ENCODE results near the gene CTBP2.

The CTBP2 gene

DNA sequence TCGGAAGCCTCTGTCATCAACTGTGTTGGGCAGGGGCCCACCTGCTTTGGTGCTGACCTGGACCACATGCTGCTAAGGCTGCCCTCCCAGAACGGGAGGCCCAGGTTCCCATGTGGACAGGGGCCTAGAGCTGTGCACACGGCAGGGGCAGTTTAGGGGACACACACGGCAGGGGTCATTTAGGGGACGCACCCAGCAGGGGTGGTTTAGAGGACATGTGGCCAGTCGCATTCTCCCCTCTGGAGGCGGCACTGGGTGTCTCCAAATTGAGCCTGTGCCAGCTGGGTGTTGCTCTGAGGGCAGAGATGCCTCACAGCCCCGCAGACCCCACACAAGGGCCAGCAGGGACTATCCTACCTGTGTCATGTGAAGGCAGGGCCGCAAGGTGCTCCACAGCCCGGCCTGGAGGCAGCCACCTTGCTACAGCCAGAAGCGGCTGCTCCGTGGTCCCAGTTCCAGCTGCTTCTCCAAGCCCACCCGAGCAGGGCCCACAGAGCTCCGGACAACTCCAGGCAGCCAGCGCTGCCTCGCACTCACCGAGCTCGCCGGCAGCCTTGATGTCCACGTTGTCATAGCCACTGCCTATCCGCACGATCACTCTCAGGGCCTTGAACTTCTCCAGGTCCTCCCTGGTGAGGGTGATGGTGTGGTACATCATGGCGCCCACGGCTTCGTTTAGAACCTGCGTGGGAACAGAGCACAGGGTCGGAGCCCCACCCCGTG is 157.8 kb downstream of the CTBP2 start:
- Histone ChIP-seq H3K79me1 (ENCODE audit: low read length) (peaks cover 35% of the 10 kb centered on the region), H3K27me3 (ENCODE audit: insufficient read depth, low read length, poor library complexity) (no peaks in the 10 kb centered on the region), H3K27ac (ENCODE audit: low read depth, low read length) (no peak overlapping the region), H3K4me2 (ENCODE audit: low read length) (no peak overlapping the region), H2AK5ac (ENCODE audit: low read length) (no peak overlapping the region), H4K5ac (ENCODE audit: low read length) (no peak overlapping the region), H2BK15ac (replicated peaks; ENCODE audit: low read depth) (no peak overlapping the region), H3K56ac (ENCODE audit: low read length) (no peak overlapping the region), H3K18ac (ENCODE audit: low read length) (no peak overlapping the region), H2BK5ac (ENCODE audit: low read length) (no peak overlapping the region), H3K4me1 (ENCODE audit: control insufficient read depth, low read depth, low read length) (no peaks in the 10 kb centered on the region), H3K23ac (ENCODE audit: low read length) (no peak overlapping the region), H3K79me2 (ENCODE audit: control insufficient read depth, insufficient read depth, low read length) (peaks cover 33% of the 10 kb centered on the region), H2BK120ac (ENCODE audit: low read depth, low read length) (no peak overlapping the region), H4K8ac (ENCODE audit: low read depth, low read length) (no peak overlapping the region), H3K36me3 (ENCODE audit: control insufficient read depth, insufficient read depth, low read length) (peaks cover 12% of the 10 kb centered on the region), H3K4me3 (ENCODE audit: low read length) (no peak overlapping the region), H3K4ac (ENCODE audit: low read depth, low read length) (no peak overlapping the region), H3K9ac (ENCODE audit: low read length) (no peak overlapping the region)
- WGBS (ENCODE audit: extremely low coverage, insufficient coverage, low lambda C conversion rate): no CpG with 5 or more reads among the region's 28 CpGs
- DNase-seq: no peak

DNA sequence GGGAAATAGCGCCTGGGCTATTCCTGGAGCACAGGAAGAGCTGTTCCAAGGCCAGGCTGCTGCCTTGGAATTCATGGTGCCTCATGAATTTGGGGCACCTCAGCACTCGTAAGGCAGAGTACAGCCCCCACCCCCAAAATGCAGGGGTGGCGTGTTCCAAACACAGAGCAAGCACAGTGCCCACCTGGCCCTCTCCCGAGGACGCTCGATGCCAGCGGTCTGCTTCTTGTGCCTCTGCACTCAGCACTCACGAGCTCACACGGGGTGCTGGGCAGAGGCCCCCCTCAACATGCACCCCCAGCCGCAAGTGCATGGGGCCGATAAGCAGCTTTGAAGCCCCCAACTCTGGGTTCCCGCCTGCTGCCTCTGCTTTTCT is 158.3 kb downstream of the CTBP2 start:
- Histone ChIP-seq H2AK5ac (ENCODE audit: low read length) (no peak overlapping the region), H3K36me3 (ENCODE audit: control insufficient read depth, insufficient read depth, low read length) (peaks cover 13% of the 10 kb centered on the region), H3K79me1 (ENCODE audit: low read length) (peaks cover 31% of the 10 kb centered on the region), H3K79me2 (ENCODE audit: control insufficient read depth, insufficient read depth, low read length) (peaks cover 27% of the 10 kb centered on the region), H2BK120ac (ENCODE audit: low read depth, low read length) (no peak overlapping the region), H3K4me2 (ENCODE audit: low read length) (no peak overlapping the region), H4K8ac (ENCODE audit: low read depth, low read length) (no peak overlapping the region), H4K5ac (ENCODE audit: low read length) (no peak overlapping the region), H3K23ac (ENCODE audit: low read length) (no peak overlapping the region), H2BK5ac (ENCODE audit: low read length) (no peak overlapping the region), H3K27me3 (ENCODE audit: insufficient read depth, low read length, poor library complexity) (no peaks in the 10 kb centered on the region), H3K9ac (ENCODE audit: low read length) (no peak overlapping the region), H3K4me3 (ENCODE audit: low read length) (no peak overlapping the region), H3K4me1 (ENCODE audit: control insufficient read depth, low read depth, low read length) (no peaks in the 10 kb centered on the region), H3K27ac (ENCODE audit: low read depth, low read length) (no peak overlapping the region), H2BK15ac (replicated peaks; ENCODE audit: low read depth) (no peak overlapping the region), H3K4ac (ENCODE audit: low read depth, low read length) (no peak overlapping the region), H3K18ac (ENCODE audit: low read length) (no peak overlapping the region), H3K56ac (ENCODE audit: low read length) (no peak overlapping the region)
- DNase-seq: no peak
- no CpG with 5 or more reads among the region's 12 CpGs for WGBS (ENCODE audit: extremely low coverage, insufficient coverage, low lambda C conversion rate)

GRCh38 chr10:125001313-125002046 is 158.9 kb downstream of the CTBP2 start:
- no peak overlapping the region for H3K9ac ChIP-seq (ENCODE audit: low read length)
- no peak overlapping the region for H3K4ac ChIP-seq (ENCODE audit: low read depth, low read length)
- H3K4me2 ChIP-seq (ENCODE audit: low read length): no peak overlapping the region
- H3K56ac ChIP-seq (ENCODE audit: low read length): no peak overlapping the region
- no peak overlapping the region for H2AK5ac ChIP-seq (ENCODE audit: low read length)
- H3K27ac ChIP-seq (ENCODE audit: low read depth, low read length): no peak overlapping the region
- H2BK120ac ChIP-seq (ENCODE audit: low read depth, low read length): no peak overlapping the region
- no peak overlapping the region for H4K8ac ChIP-seq (ENCODE audit: low read depth, low read length)
- H3K18ac ChIP-seq (ENCODE audit: low read length): no peak overlapping the region
- H3K23ac ChIP-seq (ENCODE audit: low read length): no peak overlapping the region
- peaks cover 11% of the 10 kb centered on the region for H3K36me3 ChIP-seq (ENCODE audit: control insufficient read depth, insufficient read depth, low read length)
- no peak overlapping the region for H2BK5ac ChIP-seq (ENCODE audit: low read length)
- no peak overlapping the region for H2BK15ac ChIP-seq (replicated peaks; ENCODE audit: low read depth)
- H3K4me1 ChIP-seq (ENCODE audit: control insufficient read depth, low read depth, low read length): no peaks in the 10 kb centered on the region
- peaks cover 28% of the 10 kb centered on the region for H3K79me1 ChIP-seq (ENCODE audit: low read length)
- WGBS (ENCODE audit: extremely low coverage, insufficient coverage, low lambda C conversion rate): no CpG with 5 or more reads among the region's 21 CpGs
- H3K27me3 ChIP-seq (ENCODE audit: insufficient read depth, low read length, poor library complexity): no peaks in the 10 kb centered on the region
- no peak for DNase-seq
- peaks cover 22% of the 10 kb centered on the region for H3K79me2 ChIP-seq (ENCODE audit: control insufficient read depth, insufficient read depth, low read length)
- no peak overlapping the region for H3K4me3 ChIP-seq (ENCODE audit: low read length)
- no peak overlapping the region for H4K5ac ChIP-seq (ENCODE audit: low read length)

GRCh38 chr10:125000366-125001312 is 159.7 kb downstream of the CTBP2 start:
- Histone ChIP-seq H2BK5ac (ENCODE audit: low read length) (no peak overlapping the region), H2AK5ac (ENCODE audit: low read length) (no peak overlapping the region), H3K4ac (ENCODE audit: low read depth, low read length) (no peak overlapping the region), H2BK15ac (replicated peaks; ENCODE audit: low read depth) (no peak overlapping the region), H3K27me3 (ENCODE audit: insufficient read depth, low read length, poor library complexity) (no peaks in the 10 kb centered on the region), H3K4me1 (ENCODE audit: control insufficient read depth, low read depth, low read length) (no peaks in the 10 kb centered on the region), H4K8ac (ENCODE audit: low read depth, low read length) (no peak overlapping the region), H3K4me2 (ENCODE audit: low read length) (no peak overlapping the region), H3K4me3 (ENCODE audit: low read length) (no peak overlapping the region), H3K79me1 (ENCODE audit: low read length) (peaks cover 22% of the 10 kb centered on the region), H3K18ac (ENCODE audit: low read length) (no peak overlapping the region), H3K79me2 (ENCODE audit: control insufficient read depth, insufficient read depth, low read length) (peaks cover 16% of the 10 kb centered on the region), H4K5ac (ENCODE audit: low read length) (no peak overlapping the region), H2BK120ac (ENCODE audit: low read depth, low read length) (no peak overlapping the region), H3K56ac (ENCODE audit: low read length) (no peak overlapping the region), H3K27ac (ENCODE audit: low read depth, low read length) (no peak overlapping the region), H3K9ac (ENCODE audit: low read length) (no peak overlapping the region), H3K23ac (ENCODE audit: low read length) (no peak overlapping the region), H3K36me3 (ENCODE audit: control insufficient read depth, insufficient read depth, low read length) (peaks cover 11% of the 10 kb centered on the region)
- DNase-seq: peak; percentile 28
- WGBS (ENCODE audit: extremely low coverage, insufficient coverage, low lambda C conversion rate): no CpG with 5 or more reads among the region's 35 CpGs

DNA sequence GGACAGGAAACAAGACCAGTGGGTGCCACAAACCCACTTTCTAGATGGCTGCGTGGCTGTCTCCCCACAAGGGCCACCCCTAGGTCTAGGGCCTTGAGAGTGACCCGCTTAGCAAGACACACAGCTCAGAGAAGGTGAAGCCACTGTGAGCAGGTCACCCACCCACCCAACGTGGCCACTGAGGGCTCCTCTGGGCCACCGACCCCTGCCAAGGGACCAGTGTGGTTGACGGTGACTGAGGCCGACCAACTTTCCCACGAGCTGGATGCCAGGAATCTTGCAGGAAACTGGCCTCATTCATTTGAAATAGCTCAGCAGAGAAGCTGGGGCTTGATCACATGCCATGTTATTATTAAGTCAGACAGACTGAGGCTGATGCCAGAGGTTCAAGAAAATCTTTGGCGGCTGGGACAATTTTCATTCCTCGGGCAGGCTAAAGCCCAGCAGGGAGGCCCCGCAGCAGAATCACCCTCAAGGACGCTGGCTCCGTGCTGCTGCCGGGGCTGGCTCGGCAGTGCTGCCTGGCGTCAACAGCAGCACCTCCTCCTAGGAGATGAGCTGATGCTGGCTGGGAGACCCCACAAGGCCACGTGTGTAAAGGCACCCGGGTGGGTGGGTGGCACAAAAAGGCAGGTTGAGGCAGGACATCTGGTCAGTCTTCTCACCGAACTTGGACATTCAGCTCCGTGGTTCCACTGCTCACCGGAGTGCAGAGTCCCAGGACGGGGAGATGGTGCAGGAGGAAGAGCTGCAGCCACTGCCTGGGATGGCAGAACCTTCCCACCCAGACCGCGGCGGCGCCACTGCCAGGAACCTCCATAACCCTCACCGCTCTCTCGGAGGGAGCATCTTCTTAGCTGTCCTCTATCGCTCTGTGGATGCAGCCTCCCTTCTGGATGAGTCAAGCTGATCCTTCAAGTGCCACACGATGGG is 160.7 kb downstream of the CTBP2 start:
- Histone ChIP-seq H3K18ac (ENCODE audit: low read length) (no peak overlapping the region), H3K23ac (ENCODE audit: low read length) (no peak overlapping the region), H3K4me2 (ENCODE audit: low read length) (no peak overlapping the region), H3K4ac (ENCODE audit: low read depth, low read length) (no peak overlapping the region), H2BK5ac (ENCODE audit: low read length) (no peak overlapping the region), H3K4me1 (ENCODE audit: control insufficient read depth, low read depth, low read length) (no peaks in the 10 kb centered on the region), H2BK120ac (ENCODE audit: low read depth, low read length) (no peak overlapping the region), H4K8ac (ENCODE audit: low read depth, low read length) (no peak overlapping the region), H2AK5ac (ENCODE audit: low read length) (no peak overlapping the region), H3K79me1 (ENCODE audit: low read length) (peaks cover 17% of the 10 kb centered on the region), H3K4me3 (ENCODE audit: low read length) (no peak overlapping the region), H2BK15ac (replicated peaks; ENCODE audit: low read depth) (no peak overlapping the region), H3K36me3 (ENCODE audit: control insufficient read depth, insufficient read depth, low read length) (peaks cover 13% of the 10 kb centered on the region), H4K5ac (ENCODE audit: low read length) (no peak overlapping the region), H3K27ac (ENCODE audit: low read depth, low read length) (no peak overlapping the region), H3K9ac (ENCODE audit: low read length) (no peak overlapping the region), H3K79me2 (ENCODE audit: control insufficient read depth, insufficient read depth, low read length) (peaks cover 7% of the 10 kb centered on the region), H3K27me3 (ENCODE audit: insufficient read depth, low read length, poor library complexity) (no peaks in the 10 kb centered on the region), H3K56ac (ENCODE audit: low read length) (no peak overlapping the region)
- DNase-seq: no peak
- no CpG with 5 or more reads among the region's 29 CpGs for WGBS (ENCODE audit: extremely low coverage, insufficient coverage, low lambda C conversion rate)
